Osteoblast (primary cell): Measurements from ENCODE around the gene INSL3. TPM values are rescaled to one million over a fixed set of nuclear protein-coding genes. Genes with fewer than 3 reads are reported as not detected.

Source experiments
- DNase-seq: peaks from one replicate; pipeline ENCODE4 v3.0.0; 2011; ENCODE audit warnings: low spot score, mixed read lengths; ENCODE audit not compliant: insufficient read length; ENCODE audit errors: missing footprints
- H2AFZ ChIP-seq: 2 replicates; pipeline ENCODE4 v1.6.0; 2011; ENCODE audit warnings: mild to moderate bottlenecking, low read length
- H3K27ac ChIP-seq: 2 replicates; pipeline ENCODE4 v1.5.1; 2011; ENCODE audit warnings: mild to moderate bottlenecking, low read depth, low read length, moderate library complexity
- H3K27me3 ChIP-seq: 2 replicates; pipeline ENCODE4 v1.6.0; 2012; ENCODE audit warnings: mild to moderate bottlenecking, control low read depth, inconsistent platforms, low read length, moderate library complexity; ENCODE audit not compliant: insufficient read depth
- H3K36me3 ChIP-seq: 2 replicates; pipeline ENCODE4 v1.5.1; 2011; ENCODE audit warnings: mild to moderate bottlenecking, low read length, control low read depth, moderate library complexity; ENCODE audit not compliant: insufficient read depth
- H3K4me1 ChIP-seq: 2 replicates; pipeline ENCODE4 v1.5.1; 2011; ENCODE audit warnings: mild to moderate bottlenecking, low read length, control low read depth, moderate library complexity; ENCODE audit not compliant: insufficient read depth
- H3K4me2 ChIP-seq: 2 replicates; pipeline ENCODE4 v1.6.0; 2011; ENCODE audit warnings: mild to moderate bottlenecking, low read length; ENCODE audit not compliant: insufficient read depth
- H3K4me3 ChIP-seq: fragments of 200-600 bp; sonication (generic); 3 replicates; pipeline ENCODE4 v1.5.1; 2012; ENCODE audit warnings: mild to moderate bottlenecking, low read length, inconsistent platforms; ENCODE audit not compliant: insufficient read depth
- H3K79me2 ChIP-seq: 2 replicates; pipeline ENCODE4 v1.6.0; 2012; ENCODE audit warnings: mild to moderate bottlenecking, low read length, control low read depth, inconsistent platforms; ENCODE audit not compliant: insufficient read depth
- H3K9me3 ChIP-seq: 2 replicates; pipeline ENCODE4 v1.5.1; 2011; ENCODE audit warnings: low read depth, low read length, control low read depth
- H4K20me1 ChIP-seq: 2 replicates; pipeline ENCODE4 v1.6.0; 2012; ENCODE audit warnings: mild to moderate bottlenecking, low read length, control low read depth; ENCODE audit not compliant: insufficient read depth
- total RNA-seq: library from RNA; depleted of rRNA; stranded (reverse); fragments of >200 nt; gene quantifications from 2 replicates; pipeline ENCODE4 v1.2.3, GENCODE V29; 2012
- TF ChIP-seq, protein P1 (sequence below): IDR thresholded peaks from 2 replicates; pipeline ENCODE4 v1.5.1; 2011; ENCODE audit warnings: mild to moderate bottlenecking, low read depth, low read length, moderate library complexity; ENCODE audit errors: extremely low read depth

The INSL3 gene
- total RNA-seq, 1 donor: not detected

DNA sequence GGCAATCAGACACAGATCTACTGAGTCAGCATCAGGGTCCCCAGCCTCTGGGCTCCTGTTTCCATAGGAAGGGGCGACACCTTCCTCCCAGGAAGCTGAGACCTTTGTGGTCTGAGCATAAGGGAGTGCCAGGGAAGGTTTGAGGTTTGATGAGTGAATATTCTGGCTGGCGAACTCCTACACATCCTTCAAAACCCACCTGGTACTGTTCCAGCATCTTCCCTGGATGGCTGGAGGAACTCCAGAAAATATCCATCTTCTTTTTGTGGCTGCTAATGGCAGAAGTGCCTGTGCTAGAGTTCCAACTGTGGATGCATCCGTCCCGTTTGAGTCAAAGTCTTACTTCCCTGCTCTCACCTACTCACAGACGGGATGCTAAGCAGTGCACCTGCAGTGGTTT lies 9.2 kb downstream of the INSL3 start:
- no peak overlapping the region for H3K4me2 ChIP-seq
- TF ChIP-seq, protein P1, sequence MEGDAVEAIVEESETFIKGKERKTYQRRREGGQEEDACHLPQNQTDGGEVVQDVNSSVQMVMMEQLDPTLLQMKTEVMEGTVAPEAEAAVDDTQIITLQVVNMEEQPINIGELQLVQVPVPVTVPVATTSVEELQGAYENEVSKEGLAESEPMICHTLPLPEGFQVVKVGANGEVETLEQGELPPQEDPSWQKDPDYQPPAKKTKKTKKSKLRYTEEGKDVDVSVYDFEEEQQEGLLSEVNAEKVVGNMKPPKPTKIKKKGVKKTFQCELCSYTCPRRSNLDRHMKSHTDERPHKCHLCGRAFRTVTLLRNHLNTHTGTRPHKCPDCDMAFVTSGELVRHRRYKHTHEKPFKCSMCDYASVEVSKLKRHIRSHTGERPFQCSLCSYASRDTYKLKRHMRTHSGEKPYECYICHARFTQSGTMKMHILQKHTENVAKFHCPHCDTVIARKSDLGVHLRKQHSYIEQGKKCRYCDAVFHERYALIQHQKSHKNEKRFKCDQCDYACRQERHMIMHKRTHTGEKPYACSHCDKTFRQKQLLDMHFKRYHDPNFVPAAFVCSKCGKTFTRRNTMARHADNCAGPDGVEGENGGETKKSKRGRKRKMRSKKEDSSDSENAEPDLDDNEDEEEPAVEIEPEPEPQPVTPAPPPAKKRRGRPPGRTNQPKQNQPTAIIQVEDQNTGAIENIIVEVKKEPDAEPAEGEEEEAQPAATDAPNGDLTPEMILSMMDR: no peak
- H3K4me1 ChIP-seq: no peaks in the 10 kb centered on the region
- H3K79me2 ChIP-seq: no peaks in the 10 kb centered on the region
- no peaks in the 10 kb centered on the region for H3K9me3 ChIP-seq
- H3K36me3 ChIP-seq: no peaks in the 10 kb centered on the region
- no peak overlapping the region for H2AFZ ChIP-seq
- no peaks in the 10 kb centered on the region for H3K27me3 ChIP-seq
- peak; percentile 75 for DNase-seq
- H4K20me1 ChIP-seq: no peaks in the 10 kb centered on the region
- H3K4me3 ChIP-seq: no peak overlapping the region
- no peak overlapping the region for H3K27ac ChIP-seq

DNA sequence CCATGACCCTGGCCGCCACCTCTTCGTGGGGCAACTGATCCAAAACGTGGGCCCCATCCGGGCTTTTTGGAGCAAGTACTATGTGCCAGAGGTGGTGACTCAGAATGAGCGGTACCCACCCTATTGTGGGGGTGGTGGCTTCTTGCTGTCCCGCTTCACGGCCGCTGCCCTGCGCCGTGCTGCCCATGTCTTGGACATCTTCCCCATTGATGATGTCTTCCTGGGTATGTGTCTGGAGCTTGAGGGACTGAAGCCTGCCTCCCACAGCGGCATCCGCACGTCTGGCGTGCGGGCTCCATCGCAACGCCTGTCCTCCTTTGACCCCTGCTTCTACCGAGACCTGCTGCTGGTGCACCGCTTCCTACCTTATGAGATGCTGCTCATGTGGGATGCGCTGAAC lies 9.6 kb downstream of the INSL3 start:
- Histone ChIP-seq H3K4me1 (no peaks in the 10 kb centered on the region), H3K4me3 (no peak overlapping the region), H3K27me3 (no peaks in the 10 kb centered on the region), H4K20me1 (no peaks in the 10 kb centered on the region), H3K4me2 (no peak overlapping the region), H3K27ac (no peak overlapping the region), H3K9me3 (no peaks in the 10 kb centered on the region), H3K79me2 (no peaks in the 10 kb centered on the region), H3K36me3 (no peaks in the 10 kb centered on the region), H2AFZ (no peak overlapping the region)
- TF ChIP-seq, protein P1: no peak
- DNase-seq: no peak

DNA sequence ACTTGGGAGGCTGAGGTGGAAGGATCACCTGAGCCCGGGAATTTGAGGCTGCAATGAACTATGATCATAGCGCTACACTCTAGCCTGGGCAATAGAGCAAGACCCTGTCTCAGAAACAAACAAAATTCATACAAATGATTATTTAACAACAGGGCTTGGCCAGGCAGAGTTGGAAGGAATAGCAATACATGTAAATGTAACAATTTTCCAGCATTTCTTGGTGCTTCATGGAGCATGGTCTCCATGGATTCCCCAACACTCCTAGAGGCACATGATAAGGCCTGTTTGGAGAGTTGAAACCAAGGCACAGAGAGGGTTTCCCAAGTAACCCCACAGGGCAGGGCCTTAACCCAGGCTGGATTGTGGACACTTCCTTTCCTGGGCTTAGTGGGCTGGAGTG lies 10.2 kb downstream of the INSL3 start:
- no peak overlapping the region for H3K4me3 ChIP-seq
- H3K4me1 ChIP-seq: no peaks in the 10 kb centered on the region
- TF ChIP-seq, protein P1: no peak
- no peaks in the 10 kb centered on the region for H3K36me3 ChIP-seq
- H3K4me2 ChIP-seq: no peak overlapping the region
- H3K27ac ChIP-seq: no peak overlapping the region
- H3K27me3 ChIP-seq: no peaks in the 10 kb centered on the region
- H3K9me3 ChIP-seq: no peaks in the 10 kb centered on the region
- DNase-seq: peak; percentile 58
- no peak overlapping the region for H2AFZ ChIP-seq
- H4K20me1 ChIP-seq: no peaks in the 10 kb centered on the region
- no peaks in the 10 kb centered on the region for H3K79me2 ChIP-seq

DNA sequence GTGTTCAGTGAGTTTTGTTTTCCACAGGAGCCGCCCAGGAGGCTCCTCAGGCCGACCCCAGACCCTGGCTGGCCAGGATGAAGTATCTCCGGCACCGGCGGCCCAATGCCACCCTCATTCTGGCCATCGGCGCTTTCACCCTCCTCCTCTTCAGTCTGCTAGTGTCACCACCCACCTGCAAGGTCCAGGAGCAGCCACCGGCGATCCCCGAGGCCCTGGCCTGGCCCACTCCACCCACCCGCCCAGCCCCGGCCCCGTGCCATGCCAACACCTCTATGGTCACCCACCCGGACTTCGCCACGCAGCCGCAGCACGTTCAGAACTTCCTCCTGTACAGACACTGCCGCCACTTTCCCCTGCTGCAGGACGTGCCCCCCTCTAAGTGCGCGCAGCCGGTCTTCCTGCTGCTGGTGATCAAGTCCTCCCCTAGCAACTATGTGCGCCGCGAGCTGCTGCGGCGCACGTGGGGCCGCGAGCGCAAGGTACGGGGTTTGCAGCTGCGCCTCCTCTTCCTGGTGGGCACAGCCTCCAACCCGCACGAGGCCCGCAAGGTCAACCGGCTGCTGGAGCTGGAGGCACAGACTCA lies 13.5 kb downstream of the INSL3 start:
- no peak overlapping the region for H3K4me3 ChIP-seq
- H3K27me3 ChIP-seq: no peaks in the 10 kb centered on the region
- TF ChIP-seq, protein P1: no peak
- no peak overlapping the region for H3K27ac ChIP-seq
- H2AFZ ChIP-seq: no peak overlapping the region
- no peaks in the 10 kb centered on the region for H4K20me1 ChIP-seq
- no peaks in the 10 kb centered on the region for H3K9me3 ChIP-seq
- H3K4me2 ChIP-seq: no peak overlapping the region
- peak; percentile 58 for DNase-seq
- no peaks in the 10 kb centered on the region for H3K79me2 ChIP-seq
- no peaks in the 10 kb centered on the region for H3K4me1 ChIP-seq
- H3K36me3 ChIP-seq: no peaks in the 10 kb centered on the region
